Measurements from ENCODE around the gene CIITA.

CIITA gene

DNA sequence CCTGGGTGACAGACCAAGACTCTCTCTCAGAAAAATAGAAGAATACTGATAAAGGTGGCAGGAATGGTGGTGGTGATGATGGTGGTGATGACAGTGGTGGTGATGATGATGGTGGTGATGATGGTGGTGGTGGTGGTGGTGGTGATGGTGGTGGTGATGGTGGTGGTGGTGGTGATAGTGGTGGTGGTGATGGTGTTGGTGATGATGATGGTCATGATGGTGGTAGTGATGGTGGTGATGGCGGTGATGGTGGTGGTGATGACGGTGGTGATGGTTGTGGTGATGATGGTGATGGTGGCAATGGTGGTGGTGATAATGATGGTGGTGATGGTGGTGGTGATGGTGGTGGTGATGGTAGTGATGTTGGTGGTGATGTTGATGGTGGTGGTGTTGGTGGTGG, 18.0 kb upstream of the CIITA start:
- Histone ChIP-seq H3K79me2 (ENCODE audit: insufficient read depth, low read length) (no peaks in the 10 kb centered on the region), H4K20me1 (ENCODE audit: insufficient read depth, low read length) (no peaks in the 10 kb centered on the region), H3F3A (ENCODE audit: insufficient read depth, low read length) (no peaks in the 10 kb centered on the region), H3K27ac (ENCODE audit: low read depth, low read length, poor library complexity, severe bottlenecking) (no peak overlapping the region), H3K4me1 (ENCODE audit: insufficient read depth, low read length, severe bottlenecking) (no peaks in the 10 kb centered on the region), H3K4me3 (ENCODE audit: low read depth, low read length, poor library complexity, severe bottlenecking) (no peak overlapping the region), H2AFZ (ENCODE audit: low read length) (no peak overlapping the region), H3K27me3 (ENCODE audit: insufficient read depth, low read length) (no peaks in the 10 kb centered on the region), H3K36me3 (ENCODE audit: insufficient read depth, low read length) (peaks cover 14% of the 10 kb centered on the region; the same call in 1 of the 2 replicates), H3K4me2 (ENCODE audit: low read length) (no peak overlapping the region), H3K9ac (ENCODE audit: low read length) (no peak overlapping the region), H3K9me3 (ENCODE audit: low read length) (no peaks in the 10 kb centered on the region), H3K9me2 (ENCODE audit: low read depth, low read length) (no peaks in the 10 kb centered on the region)
- TF ChIP-seq, protein P1, sequence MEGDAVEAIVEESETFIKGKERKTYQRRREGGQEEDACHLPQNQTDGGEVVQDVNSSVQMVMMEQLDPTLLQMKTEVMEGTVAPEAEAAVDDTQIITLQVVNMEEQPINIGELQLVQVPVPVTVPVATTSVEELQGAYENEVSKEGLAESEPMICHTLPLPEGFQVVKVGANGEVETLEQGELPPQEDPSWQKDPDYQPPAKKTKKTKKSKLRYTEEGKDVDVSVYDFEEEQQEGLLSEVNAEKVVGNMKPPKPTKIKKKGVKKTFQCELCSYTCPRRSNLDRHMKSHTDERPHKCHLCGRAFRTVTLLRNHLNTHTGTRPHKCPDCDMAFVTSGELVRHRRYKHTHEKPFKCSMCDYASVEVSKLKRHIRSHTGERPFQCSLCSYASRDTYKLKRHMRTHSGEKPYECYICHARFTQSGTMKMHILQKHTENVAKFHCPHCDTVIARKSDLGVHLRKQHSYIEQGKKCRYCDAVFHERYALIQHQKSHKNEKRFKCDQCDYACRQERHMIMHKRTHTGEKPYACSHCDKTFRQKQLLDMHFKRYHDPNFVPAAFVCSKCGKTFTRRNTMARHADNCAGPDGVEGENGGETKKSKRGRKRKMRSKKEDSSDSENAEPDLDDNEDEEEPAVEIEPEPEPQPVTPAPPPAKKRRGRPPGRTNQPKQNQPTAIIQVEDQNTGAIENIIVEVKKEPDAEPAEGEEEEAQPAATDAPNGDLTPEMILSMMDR (IDR thresholded peaks at IDR 0.05; ENCODE audit: low read length) = no peak
- TF ChIP-seq EZH2 (IDR thresholded peaks at IDR 0.05; ENCODE audit: borderline replicate concordance, low read length) = no peak

DNA sequence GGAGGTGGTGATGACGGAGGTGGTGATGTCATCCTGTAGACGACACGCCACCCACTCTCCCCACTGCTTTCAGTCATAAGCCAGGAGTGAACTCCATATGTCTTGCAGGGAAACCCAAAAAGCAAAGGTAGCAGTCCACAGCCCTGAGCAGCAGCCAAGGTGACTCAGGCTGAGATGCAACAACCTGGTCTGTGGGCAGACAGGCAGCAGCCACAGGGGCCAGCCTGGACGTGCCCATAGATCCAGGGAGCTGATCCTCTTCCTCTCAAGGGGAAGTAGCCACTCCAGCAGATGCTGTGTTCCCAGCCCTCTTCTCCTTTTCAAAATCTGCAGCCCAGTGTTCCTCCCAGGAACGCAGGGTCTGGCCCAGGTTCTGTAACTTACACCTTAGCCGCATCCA, 17.3 kb upstream of the CIITA start:
- Histone ChIP-seq H3K79me2 (ENCODE audit: insufficient read depth, low read length) (no peaks in the 10 kb centered on the region), H3K9me2 (ENCODE audit: low read depth, low read length) (no peaks in the 10 kb centered on the region), H3K4me1 (ENCODE audit: insufficient read depth, low read length, severe bottlenecking) (no peaks in the 10 kb centered on the region), H3F3A (ENCODE audit: insufficient read depth, low read length) (no peaks in the 10 kb centered on the region), H4K20me1 (ENCODE audit: insufficient read depth, low read length) (no peaks in the 10 kb centered on the region), H2AFZ (ENCODE audit: low read length) (no peak overlapping the region), H3K9me3 (ENCODE audit: low read length) (no peaks in the 10 kb centered on the region), H3K36me3 (ENCODE audit: insufficient read depth, low read length) (peaks cover 14% of the 10 kb centered on the region; the same call in 1 of the 2 replicates), H3K4me2 (ENCODE audit: low read length) (no peak overlapping the region), H3K27me3 (ENCODE audit: insufficient read depth, low read length) (no peaks in the 10 kb centered on the region), H3K27ac (ENCODE audit: low read depth, low read length, poor library complexity, severe bottlenecking) (no peak overlapping the region), H3K4me3 (ENCODE audit: low read depth, low read length, poor library complexity, severe bottlenecking) (no peak overlapping the region), H3K9ac (ENCODE audit: low read length) (no peak overlapping the region)
- TF ChIP-seq EZH2 (IDR thresholded peaks at IDR 0.05; ENCODE audit: borderline replicate concordance, low read length) = no peak
- TF ChIP-seq, protein P1 (IDR thresholded peaks at IDR 0.05; ENCODE audit: low read length) = no peak

DNA sequence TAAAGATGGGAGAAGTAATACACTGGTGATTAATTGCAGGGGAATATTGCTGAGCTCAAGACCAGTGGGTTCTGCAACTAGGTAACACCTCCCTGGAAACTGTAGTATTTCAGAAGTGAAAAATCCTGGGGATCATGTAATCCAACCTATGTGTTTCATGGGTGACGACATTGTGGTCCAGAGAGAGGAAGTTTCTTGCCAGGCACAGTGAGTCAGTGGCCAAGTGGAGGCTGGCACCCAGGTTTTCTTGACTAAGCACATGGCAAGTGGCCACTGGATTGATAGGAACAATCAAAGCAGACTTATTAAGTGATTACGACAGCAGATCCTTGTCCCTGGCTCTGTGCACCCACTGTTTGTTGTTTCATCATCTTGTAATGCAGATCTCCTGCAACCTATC, 14.6 kb upstream of the CIITA start:
- no peak overlapping the region for H3K4me2 ChIP-seq (ENCODE audit: low read length)
- no peaks in the 10 kb centered on the region for H3K9me2 ChIP-seq (ENCODE audit: low read depth, low read length)
- no peak overlapping the region for H3K27ac ChIP-seq (ENCODE audit: low read depth, low read length, poor library complexity, severe bottlenecking)
- H3K4me1 ChIP-seq (ENCODE audit: insufficient read depth, low read length, severe bottlenecking) = peaks cover 5% of the 10 kb centered on the region
- H3K9ac ChIP-seq (ENCODE audit: low read length) = no peak overlapping the region
- H3K4me3 ChIP-seq (ENCODE audit: low read depth, low read length, poor library complexity, severe bottlenecking) = no peak overlapping the region
- no peaks in the 10 kb centered on the region for H3K9me3 ChIP-seq (ENCODE audit: low read length)
- no peaks in the 10 kb centered on the region for H3K79me2 ChIP-seq (ENCODE audit: insufficient read depth, low read length)
- no peaks in the 10 kb centered on the region for H3F3A ChIP-seq (ENCODE audit: insufficient read depth, low read length)
- no peaks in the 10 kb centered on the region for H4K20me1 ChIP-seq (ENCODE audit: insufficient read depth, low read length)
- H3K27me3 ChIP-seq (ENCODE audit: insufficient read depth, low read length) = no peaks in the 10 kb centered on the region
- no peak overlapping the region for H2AFZ ChIP-seq (ENCODE audit: low read length)
- peaks cover 14% of the 10 kb centered on the region; the same call in 1 of the 2 replicates for H3K36me3 ChIP-seq (ENCODE audit: insufficient read depth, low read length)
- TF ChIP-seq, protein P1 (IDR thresholded peaks at IDR 0.05; ENCODE audit: low read length) = no peak
- no peak for TF ChIP-seq EZH2 (IDR thresholded peaks at IDR 0.05; ENCODE audit: borderline replicate concordance, low read length)
